Measurements from ENCODE around the gene MUC2. TPM values are rescaled to one million over a fixed set of nuclear protein-coding genes. Genes with fewer than 3 reads are reported as not detected.

Gene MUC2
- total and polyA plus RNA-seq, 5 donors = 0.02 to 0.03 TPM; not detected in 3

DNA sequence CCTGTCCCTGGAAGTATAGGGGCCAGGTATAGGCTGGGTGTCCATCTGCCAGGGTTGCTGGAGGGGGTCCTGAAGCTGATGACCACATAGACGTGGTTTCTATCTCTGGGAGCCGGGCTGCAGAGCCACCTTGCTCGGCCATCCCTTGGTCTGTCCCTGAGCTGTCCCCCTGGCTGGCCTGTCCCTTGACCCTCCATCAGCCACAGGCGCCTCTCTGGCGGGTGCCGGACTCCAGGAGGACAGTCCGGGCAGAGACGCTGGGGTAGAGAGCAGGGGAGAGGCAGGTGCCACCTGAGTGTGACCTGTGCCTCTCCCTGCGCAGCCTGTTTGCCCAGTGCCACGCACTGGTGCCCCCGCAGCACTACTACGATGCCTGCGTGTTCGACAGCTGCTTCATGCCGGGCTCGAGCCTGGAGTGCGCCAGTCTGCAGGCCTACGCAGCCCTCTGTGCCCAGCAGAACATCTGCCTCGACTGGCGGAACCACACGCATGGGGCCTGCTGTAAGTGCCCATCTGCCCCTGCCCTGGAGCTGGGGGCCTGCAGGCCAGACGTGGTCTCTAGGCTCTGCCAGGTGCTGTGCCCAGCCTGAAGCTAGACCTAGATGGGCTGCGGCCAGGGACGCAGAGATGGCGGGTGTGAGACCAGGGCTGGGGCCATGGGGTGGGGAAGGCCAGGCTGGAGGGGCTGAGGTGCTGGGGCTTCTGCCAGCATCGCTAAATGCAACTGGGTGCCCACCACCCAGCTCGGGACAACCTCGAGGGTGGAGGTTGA, 29.9 kb downstream of the MUC2 start:
- Histone ChIP-seq H3K27me3 (ENCODE audit: control insufficient read depth, insufficient read depth) (no peaks in the 10 kb centered on the region), H3K4me3 (ENCODE audit: low read length) (no peak overlapping the region), H3K4me1 (ENCODE audit: control insufficient read depth, insufficient read depth, low read length) (no peaks in the 10 kb centered on the region), H3K9me3 (ENCODE audit: control insufficient read depth, low read length) (no peaks in the 10 kb centered on the region), H3K27ac (ENCODE audit: low read length) (no peak overlapping the region)
- DNase-seq = peak in 2 of 3 donors; percentile 38 to 47
- intact Hi-C loops (cut with DNase I) = no loop called here
- 82% methylated on average over 28 of the region's 28 CpGs for WGBS
- ATAC-seq = no peak

DNA sequence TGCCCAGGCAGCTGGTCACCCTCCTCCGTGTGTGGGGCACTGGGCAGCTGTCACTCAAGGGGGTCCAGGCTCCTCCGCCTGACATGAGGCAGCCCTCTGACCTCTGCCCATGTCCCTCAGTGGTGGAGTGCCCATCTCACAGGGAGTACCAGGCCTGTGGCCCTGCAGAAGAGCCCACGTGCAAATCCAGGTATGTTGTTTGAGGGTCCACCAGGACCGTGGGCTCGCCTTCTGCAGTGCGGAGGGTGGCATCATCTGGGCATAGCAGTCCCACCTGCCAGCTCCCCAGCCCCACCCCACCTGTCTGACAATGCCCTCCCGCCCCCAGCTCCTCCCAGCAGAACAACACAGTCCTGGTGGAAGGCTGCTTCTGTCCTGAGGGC, 30.5 kb downstream of the MUC2 start:
- H3K9me3 ChIP-seq (ENCODE audit: control insufficient read depth, low read length) = no peaks in the 10 kb centered on the region
- ATAC-seq = no peak
- H3K27ac ChIP-seq (ENCODE audit: low read length) = no peak overlapping the region
- intact Hi-C loops (cut with DNase I) = no loop called here
- no peak overlapping the region for H3K4me3 ChIP-seq (ENCODE audit: low read length)
- peak in 2 of 3 donors; percentile 9 to 41 for DNase-seq
- no peaks in the 10 kb centered on the region for H3K4me1 ChIP-seq (ENCODE audit: control insufficient read depth, insufficient read depth, low read length)
- no peaks in the 10 kb centered on the region for H3K27me3 ChIP-seq (ENCODE audit: control insufficient read depth, insufficient read depth)
- WGBS = 89% methylated on average over 7 of the region's 7 CpGs

DNA sequence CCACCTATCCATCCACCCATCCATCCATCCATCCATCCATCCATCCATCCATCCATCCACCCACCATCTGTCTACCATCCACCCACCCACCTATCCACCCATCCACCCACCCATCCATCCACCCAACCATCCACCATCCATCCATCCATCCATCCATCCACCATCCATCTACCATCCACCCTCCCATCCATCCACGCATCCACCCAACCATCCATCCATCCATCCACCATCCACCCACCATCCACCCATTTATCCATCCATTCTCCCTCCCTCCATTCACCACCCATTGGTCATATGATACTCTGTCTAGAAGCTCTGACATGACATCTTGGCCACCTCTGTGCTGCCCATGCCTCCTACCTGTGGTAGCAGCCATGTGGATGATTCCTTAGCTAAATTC, 31.7 kb downstream of the MUC2 start:
- intact Hi-C loops (cut with DNase I) = no loop called here
- H3K27ac ChIP-seq (ENCODE audit: low read length) = no peak overlapping the region
- H3K4me1 ChIP-seq (ENCODE audit: control insufficient read depth, insufficient read depth, low read length) = no peaks in the 10 kb centered on the region
- no peak overlapping the region for H3K4me3 ChIP-seq (ENCODE audit: low read length)
- DNase-seq (no peak), ATAC-seq (no peak)
- no peaks in the 10 kb centered on the region for H3K9me3 ChIP-seq (ENCODE audit: control insufficient read depth, low read length)
- no peaks in the 10 kb centered on the region for H3K27me3 ChIP-seq (ENCODE audit: control insufficient read depth, insufficient read depth)
- 98% methylated on average over 1 of the region's 1 CpG for WGBS

DNA sequence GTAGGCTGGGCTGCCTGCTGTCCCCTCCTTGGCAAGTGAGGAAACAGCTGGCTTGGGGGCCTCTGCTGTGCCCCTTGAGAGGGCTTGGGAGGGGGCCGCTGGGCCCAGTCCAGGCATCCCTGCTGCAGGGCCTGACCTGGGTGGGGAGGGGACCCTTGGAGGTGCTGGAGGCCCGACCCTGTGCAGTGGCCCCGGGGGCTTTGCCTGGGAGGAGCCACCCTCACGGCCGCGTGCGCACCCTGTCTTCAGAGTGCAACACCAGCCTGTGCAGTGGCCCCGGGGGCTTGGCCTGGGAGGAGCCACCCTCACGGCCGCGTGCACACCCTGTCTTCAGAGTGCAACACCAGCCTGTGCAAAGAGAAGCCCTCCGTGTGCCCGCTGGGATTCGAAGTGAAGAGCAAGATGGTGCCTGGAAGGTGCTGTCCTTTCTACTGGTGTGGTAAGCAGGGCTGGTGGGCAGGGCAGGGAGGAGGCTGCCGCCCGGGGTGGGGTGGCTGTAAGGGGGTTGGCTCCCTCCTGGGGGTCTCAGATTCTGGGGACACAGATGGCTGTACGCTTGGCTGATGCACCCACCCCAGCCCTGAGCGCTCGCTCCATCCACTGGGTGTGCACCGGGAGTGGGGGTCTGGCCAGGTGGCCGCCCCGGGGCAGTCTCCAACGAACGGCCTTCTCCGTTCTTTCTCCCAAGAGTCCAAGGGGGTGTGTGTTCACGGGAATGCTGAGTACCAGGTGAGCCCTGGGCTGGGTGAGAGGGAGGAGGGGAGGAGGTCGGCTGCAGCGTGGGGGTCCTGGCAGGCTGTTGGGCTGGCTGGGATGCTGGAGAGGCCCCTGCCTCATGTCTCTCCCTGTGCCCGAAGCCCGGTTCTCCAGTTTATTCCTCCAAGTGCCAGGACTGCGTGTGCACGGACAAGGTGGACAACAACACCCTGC, 32.9 kb downstream of the MUC2 start:
- no peaks in the 10 kb centered on the region for H3K4me1 ChIP-seq (ENCODE audit: control insufficient read depth, insufficient read depth, low read length)
- H3K27ac ChIP-seq (ENCODE audit: low read length) = no peak overlapping the region
- H3K4me3 ChIP-seq (ENCODE audit: low read length) = no peak overlapping the region
- peak in 2 of 3 donors; percentile 32 to 34 for DNase-seq
- no peak for ATAC-seq
- intact Hi-C loops (cut with DNase I) = no loop called here
- no peaks in the 10 kb centered on the region for H3K9me3 ChIP-seq (ENCODE audit: control insufficient read depth, low read length)
- WGBS = 81% methylated on average over 32 of the region's 32 CpGs
- H3K27me3 ChIP-seq (ENCODE audit: control insufficient read depth, insufficient read depth) = no peaks in the 10 kb centered on the region

DNA sequence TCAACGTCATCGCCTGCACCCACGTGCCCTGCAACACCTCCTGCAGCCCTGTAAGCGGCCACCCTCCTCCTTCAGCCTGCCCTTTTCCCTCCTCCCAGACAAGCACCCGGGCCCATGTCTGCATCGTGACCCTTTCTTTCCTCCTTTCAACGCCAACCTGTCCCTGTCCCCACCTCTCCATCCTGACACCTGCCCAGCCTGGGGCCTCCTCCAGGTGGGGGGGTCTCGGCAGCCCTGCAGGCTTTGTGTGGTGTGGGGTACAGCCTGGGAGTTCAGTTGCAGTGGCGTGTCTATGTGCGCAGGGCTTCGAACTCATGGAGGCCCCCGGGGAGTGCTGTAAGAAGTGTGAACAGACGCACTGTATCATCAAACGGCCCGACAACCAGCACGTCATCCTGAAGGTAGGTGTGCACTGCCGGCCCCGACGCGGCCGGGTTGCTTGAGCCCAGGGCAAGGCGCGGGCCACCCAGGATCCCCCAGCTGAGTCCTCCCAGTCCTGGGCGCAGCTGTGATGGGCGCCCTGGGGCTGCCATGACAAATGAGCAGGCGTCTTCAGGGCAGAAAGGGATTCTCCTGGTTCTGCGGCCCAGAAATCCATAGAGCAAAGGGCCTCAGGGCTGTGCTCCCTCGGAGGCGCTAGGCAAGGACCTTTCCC, 33.7 kb downstream of the MUC2 start:
- WGBS = 76% methylated on average over 29 of the region's 29 CpGs
- Histone ChIP-seq H3K9me3 (ENCODE audit: control insufficient read depth, low read length) (no peaks in the 10 kb centered on the region), H3K4me1 (ENCODE audit: control insufficient read depth, insufficient read depth, low read length) (no peaks in the 10 kb centered on the region), H3K27me3 (ENCODE audit: control insufficient read depth, insufficient read depth) (no peaks in the 10 kb centered on the region), H3K4me3 (ENCODE audit: low read length) (no peak overlapping the region), H3K27ac (ENCODE audit: low read length) (no peak overlapping the region)
- intact Hi-C loops (cut with DNase I) = no loop called here
- DNase-seq = peak in 2 of 3 donors; percentile 16
- no peak for ATAC-seq

DNA sequence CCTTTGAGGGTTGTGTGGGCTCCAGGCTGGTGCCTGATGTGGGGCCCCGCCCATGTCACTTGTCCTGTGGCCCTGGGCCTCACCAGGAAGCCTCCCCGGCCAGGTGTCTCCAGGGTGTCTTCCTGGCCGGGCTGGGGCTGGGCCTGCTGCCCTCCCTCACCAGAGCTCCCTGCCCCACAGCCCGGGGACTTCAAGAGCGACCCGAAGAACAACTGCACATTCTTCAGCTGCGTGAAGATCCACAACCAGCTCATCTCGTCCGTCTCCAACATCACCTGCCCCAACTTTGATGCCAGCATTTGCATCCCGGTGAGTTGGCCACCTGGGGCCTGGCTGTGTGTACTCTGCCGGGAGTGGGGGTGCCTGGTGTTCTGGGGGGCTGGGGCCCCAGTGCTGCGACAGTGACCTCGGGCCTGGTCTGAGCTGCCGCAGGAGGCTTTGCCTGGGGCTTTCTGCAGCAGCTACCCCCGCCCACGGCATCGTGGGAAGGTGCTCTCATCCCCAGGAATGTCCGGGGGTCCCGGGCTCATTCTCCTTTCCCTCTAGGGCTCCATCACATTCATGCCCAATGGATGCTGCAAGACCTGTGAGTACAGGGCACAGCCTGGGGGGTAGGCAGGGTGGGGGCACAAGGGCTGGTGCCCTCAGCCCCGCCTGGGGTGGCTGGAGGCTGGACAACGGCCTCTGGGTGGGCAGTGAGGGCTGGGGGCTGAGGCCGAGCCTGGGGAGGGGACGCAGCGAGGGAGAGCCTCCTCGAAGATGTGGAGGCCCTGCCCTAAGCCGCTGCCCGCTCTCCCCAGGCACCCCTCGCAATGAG, 34.6 kb downstream of the MUC2 start:
- no peak overlapping the region for H3K4me3 ChIP-seq (ENCODE audit: low read length)
- no peak for ATAC-seq
- no peaks in the 10 kb centered on the region for H3K27me3 ChIP-seq (ENCODE audit: control insufficient read depth, insufficient read depth)
- DNase-seq = peak in 1 of 3 donors; percentile 32
- no peaks in the 10 kb centered on the region for H3K9me3 ChIP-seq (ENCODE audit: control insufficient read depth, low read length)
- intact Hi-C loops (cut with DNase I) = no loop called here
- H3K27ac ChIP-seq (ENCODE audit: low read length) = no peak overlapping the region
- 84% methylated on average over 28 of the region's 28 CpGs for WGBS
- no peaks in the 10 kb centered on the region for H3K4me1 ChIP-seq (ENCODE audit: control insufficient read depth, insufficient read depth, low read length)

DNA sequence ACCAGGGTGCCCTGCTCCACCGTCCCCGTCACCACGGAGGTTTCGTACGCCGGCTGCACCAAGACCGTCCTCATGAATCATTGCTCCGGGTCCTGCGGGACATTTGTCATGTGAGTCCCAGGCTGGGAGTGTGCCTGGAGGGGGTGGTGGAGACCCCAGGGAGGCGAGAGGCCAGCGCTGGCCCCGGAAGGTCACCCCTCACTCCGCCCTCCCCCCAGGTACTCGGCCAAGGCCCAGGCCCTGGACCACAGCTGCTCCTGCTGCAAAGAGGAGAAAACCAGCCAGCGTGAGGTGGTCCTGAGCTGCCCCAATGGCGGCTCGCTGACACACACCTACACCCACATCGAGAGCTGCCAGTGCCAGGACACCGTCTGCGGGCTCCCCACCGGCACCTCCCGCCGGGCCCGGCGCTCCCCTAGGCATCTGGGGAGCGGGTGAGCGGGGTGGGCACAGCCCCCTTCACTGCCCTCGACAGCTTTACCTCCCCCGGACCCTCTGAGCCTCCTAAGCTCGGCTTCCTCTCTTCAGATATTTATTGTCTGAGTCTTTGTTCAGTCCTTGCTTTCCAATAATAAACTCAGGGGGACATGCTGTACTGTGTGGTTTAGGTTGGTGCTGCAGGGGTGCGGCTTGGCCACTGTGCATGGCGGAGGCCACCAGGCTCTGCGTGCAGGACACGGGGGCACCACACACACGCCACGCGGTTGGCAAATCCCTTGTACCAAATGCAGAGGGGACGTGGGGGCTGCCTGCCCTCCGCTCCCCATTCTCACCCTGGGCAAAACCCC, 35.4 kb downstream of the MUC2 start:
- Histone ChIP-seq H3K9me3 (ENCODE audit: control insufficient read depth, low read length) (no peaks in the 10 kb centered on the region), H3K27ac (ENCODE audit: low read length) (no peak overlapping the region), H3K4me1 (ENCODE audit: control insufficient read depth, insufficient read depth, low read length) (no peaks in the 10 kb centered on the region), H3K27me3 (ENCODE audit: control insufficient read depth, insufficient read depth) (no peaks in the 10 kb centered on the region), H3K4me3 (ENCODE audit: low read length) (no peak overlapping the region)
- intact Hi-C loops (cut with DNase I) = no loop called here
- DNase-seq = peak; percentile 5 to 37 (median 12)
- no peak for ATAC-seq
- 87% methylated on average over 39 of the region's 39 CpGs for whole genome bisulfite sequencing

DNA sequence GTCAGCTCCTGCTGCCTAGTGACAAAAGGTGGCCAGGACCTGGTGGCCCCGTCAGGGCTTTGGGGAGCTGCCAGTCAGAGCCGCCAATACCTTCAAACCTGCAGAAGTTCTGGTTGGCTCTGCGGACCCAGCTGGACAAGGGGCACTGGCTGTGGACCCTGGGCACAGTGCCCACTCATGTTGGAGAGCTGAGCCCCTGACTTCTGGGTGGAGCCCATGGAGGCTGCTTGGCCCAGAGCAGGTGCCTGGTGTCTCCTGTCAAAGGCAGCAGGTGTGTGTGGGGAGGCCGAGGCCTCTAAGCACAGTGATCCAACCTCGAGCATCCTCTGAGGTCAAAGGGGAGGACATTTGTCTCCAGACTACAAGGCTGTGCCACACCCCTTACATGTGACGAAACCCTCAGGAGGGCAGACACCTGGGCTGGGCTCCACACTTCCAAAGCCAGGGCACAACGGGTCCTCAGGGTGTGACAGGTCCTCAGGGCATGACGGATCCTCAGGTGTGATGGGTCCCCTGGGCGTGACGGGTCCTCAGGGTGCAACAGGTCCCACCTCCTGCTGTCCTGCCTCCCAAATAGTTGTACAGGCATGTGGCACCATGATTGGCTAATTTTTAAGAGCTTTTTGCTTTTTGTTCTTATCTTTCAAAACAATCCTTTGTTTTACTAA, 37.0 kb downstream of the MUC2 start:
- DNase-seq (peak; percentile 6 to 41 (median 25)), ATAC-seq (no peak)
- Histone ChIP-seq H3K9me3 (ENCODE audit: control insufficient read depth, low read length) (no peaks in the 10 kb centered on the region), H3K4me3 (ENCODE audit: low read length) (no peak overlapping the region), H3K27ac (ENCODE audit: low read length) (no peak overlapping the region), H3K4me1 (ENCODE audit: control insufficient read depth, insufficient read depth, low read length) (no peaks in the 10 kb centered on the region), H3K27me3 (ENCODE audit: control insufficient read depth, insufficient read depth) (no peaks in the 10 kb centered on the region)
- 77% methylated on average over 10 of the region's 10 CpGs for WGBS
- intact Hi-C loops (cut with DNase I) = no loop called here

DNA sequence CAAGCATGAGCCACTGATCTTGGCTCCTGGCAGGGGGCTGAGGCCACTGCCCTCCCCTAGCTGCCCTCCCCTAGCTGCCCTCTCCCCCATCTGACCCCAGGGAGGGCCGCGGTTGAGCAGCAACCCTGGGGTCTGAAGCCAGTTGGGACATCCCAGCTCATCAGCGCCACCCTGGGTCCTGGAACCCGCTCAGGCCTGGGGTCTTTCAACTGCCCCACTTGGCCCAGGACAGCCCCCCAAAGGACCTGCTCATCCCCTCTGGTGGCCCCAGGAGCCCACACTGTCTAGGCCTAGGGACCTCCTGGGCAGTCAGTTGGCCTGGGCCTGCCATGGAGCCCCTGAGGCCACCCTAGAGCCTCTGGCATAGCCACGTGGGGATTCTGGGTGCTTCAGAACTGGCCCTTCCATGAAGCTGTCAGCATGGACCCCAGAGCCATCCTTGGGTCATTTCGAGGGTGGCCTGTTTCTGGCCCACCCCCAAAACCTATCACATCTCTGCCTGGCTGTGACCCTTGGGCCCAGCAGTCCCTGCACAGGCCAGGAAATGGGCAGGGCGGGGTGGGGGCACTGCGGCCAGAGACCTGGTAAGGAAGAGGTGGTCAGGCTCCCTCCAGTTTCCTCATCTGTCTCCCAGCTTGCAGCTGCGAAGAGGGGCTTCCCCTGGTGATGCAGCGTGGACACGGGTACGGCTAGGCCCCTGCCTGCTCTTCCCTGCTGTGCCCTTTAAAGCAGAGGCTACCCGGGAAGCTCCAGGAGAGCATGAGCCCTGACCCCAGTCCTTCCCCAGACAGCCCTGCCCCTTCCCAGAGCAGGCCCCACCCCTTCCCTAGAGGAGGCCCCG, 37.9 kb downstream of the MUC2 start:
- no peaks in the 10 kb centered on the region for H3K4me1 ChIP-seq (ENCODE audit: control insufficient read depth, insufficient read depth, low read length)
- no peaks in the 10 kb centered on the region for H3K27me3 ChIP-seq (ENCODE audit: control insufficient read depth, insufficient read depth)
- ATAC-seq (no peak), DNase-seq (peak in 2 of 3 donors; percentile 6 to 13)
- intact Hi-C loops (cut with DNase I) = no loop called here
- no peaks in the 10 kb centered on the region for H3K9me3 ChIP-seq (ENCODE audit: control insufficient read depth, low read length)
- 89% methylated on average over 14 of the region's 14 CpGs for WGBS
- no peak overlapping the region for H3K27ac ChIP-seq (ENCODE audit: low read length)
- H3K4me3 ChIP-seq (ENCODE audit: low read length) = no peak overlapping the region

Data from right cardiac atrium (tissue), 5 donors.